ENCODE results near the gene CCT8L2.
"Not testable (repeated sequence)": the region's sequence is repeated elsewhere in the genome, so short reads cannot be mapped to it uniquely, and the experiment has no call there.

CCT8L2 gene

DNA sequence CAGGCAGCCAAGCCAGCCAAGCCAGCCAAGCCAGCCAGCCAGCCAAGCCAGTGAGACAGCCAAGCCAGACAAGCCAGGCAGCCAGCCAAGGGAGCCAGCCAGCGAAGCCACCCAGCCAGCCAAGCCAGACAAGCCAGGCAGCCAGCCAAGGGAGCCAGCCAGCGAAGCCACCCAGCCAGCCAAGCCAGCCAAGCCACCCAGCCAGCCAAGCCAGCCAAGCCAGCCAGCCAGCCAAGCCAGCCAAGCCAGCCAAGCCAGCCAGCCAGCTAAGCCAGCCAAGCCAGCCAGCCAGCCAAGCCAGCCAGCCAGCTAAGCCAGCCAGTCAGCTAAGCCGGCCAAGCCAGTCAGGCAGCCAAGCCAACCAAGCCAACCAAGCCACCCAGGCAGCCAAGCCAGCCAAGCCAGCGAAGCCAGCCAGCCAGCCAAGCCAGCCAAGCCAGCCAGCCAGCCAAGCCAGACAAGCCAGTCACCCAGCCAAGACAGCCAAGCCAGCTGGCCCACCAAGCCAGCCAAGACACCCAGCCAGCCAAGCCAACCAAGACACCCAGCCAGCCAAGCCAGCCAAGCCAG is 34.1 kb downstream of the CCT8L2 start:
- not testable (repeated sequence) for DNase-seq (ENCODE audit: low spot score)

DNA sequence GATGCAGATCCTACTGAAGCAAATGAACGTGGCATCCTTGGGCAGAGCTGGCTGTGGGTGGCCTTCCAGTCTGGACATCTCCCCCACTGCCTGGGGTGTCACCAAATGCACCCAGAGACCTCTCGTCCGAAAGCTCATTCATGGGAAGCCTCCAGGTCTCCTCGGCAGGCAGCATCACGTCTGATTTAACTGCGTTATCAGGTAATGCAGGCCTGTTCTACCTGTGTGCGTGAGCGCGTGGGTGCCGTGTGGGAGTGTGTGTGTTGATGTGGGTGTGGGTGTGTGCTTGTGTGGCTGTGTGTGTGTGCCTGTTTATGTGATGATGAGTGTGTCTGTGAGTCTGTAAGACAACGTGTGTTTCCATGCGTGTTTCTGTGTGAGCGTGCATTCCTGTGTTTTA is 35.1 kb downstream of the CCT8L2 start:
- not testable (repeated sequence) for DNase-seq (ENCODE audit: low spot score)

DNA sequence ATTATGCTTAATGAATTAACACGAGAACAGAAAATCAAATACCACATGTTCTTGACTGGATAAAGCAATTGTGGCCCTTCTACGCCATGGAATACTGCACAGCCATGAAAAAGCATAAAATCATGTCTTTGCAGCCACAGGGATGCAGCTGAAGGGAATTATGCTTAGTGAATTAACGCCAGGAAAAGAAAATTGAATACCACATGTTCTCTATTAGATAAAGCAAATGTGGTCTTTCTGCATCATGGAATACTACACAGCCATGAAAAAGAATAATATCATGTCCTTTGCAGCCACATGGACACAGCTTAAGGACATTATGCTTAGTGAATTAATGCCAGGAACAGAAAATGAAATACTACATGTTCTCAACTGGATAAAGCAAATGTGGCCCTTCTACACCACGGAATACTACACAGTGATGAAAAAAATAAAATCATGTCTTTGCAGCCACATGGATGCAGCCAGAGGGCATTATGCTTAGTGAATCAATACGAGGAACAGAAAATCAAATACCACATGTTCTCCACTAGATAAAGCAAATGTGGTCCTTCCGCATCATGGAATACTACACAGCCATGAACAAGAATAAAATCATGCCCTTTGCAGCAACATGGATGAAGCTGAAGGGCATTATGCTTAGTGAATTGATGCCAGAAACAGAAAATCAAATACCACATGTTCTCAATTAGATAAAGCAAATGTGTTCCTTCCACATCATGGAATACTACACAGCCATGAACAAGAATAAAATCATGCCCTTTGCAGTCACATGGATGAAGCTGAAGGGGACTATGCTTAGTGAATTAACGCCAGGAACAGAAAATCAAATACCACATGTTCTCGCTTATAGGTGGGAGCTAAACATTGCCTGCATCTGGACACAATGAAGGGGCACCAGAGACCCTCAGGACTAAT is 37.3 kb downstream of the CCT8L2 start:
- DNase-seq (ENCODE audit: low spot score), result not testable (repeated sequence)

GRCh38 chr22:16543310-16543709 is 49.3 kb downstream of the CCT8L2 start:
- DNase-seq (ENCODE audit: low spot score), result not testable (repeated sequence)
